K562 treated with DMSO at 1 percent for 48 hours (cell line): ENCODE measurements around the gene AKAP8. TPM values are rescaled to one million over a fixed set of nuclear protein-coding genes. Genes with fewer than 3 reads are reported as not detected.

ENCODE experiments used
- total RNA-seq: library from RNA; unstranded; fragments of 300-600 nt; gene quantifications from 2 replicates; pipeline ENCODE4 v1.2.3, GENCODE V29; 2022; ENCODE audit warnings: low replicate concordance; ENCODE audit errors: extremely low read depth

Gene AKAP8
- total RNA-seq: not detected in 2 replicates

DNA sequence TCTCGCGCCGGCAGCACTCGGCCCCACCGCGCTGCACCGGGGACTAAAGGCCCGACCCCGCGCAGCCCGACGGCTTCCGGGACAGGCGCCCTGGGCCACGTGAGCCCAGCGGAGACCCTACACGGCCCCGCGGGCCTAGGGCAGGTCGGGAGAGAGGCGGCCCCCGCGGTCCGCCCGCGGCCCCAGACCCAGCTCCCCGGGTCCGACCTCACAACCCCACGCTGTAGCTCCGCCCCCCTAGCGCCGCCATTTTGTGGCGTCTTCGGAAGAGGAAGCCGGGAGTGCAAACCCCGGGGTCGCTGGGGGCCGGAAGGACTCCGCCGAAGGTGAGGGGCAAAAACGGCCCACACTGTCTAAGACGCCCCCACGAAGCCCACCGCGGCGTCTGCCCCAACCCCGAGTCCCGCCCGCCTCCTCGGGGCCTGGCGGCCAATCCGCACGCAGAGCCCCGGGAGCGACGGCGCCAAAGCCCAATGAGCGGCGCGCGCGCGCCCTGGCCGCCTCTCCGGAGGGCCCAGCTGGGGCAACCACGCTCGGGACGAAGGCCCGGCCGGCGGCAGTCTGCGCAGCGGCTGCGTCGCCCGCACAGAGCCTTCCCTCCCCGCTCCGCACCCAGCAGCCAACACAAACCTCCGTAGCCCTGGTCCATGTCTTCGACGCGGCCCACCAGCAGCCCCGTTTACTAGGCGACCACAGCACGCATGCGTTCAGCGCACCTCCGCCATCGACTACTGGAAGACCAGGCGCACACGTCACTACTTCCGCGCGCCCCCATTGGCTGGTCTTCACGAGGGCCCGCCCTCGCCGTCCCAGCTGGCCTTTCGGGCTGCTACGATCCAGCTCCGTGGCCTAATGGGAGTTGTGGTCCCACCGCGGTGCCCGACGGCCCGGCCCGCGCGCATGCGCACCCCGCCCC, at the start of gene AKAP8:
Gene AKAP8, minus strand, starts transcription at position 705 of the 916 bp plus-strand sequence. Its CDS starts 56 bp downstream, at position 649.

DNA sequence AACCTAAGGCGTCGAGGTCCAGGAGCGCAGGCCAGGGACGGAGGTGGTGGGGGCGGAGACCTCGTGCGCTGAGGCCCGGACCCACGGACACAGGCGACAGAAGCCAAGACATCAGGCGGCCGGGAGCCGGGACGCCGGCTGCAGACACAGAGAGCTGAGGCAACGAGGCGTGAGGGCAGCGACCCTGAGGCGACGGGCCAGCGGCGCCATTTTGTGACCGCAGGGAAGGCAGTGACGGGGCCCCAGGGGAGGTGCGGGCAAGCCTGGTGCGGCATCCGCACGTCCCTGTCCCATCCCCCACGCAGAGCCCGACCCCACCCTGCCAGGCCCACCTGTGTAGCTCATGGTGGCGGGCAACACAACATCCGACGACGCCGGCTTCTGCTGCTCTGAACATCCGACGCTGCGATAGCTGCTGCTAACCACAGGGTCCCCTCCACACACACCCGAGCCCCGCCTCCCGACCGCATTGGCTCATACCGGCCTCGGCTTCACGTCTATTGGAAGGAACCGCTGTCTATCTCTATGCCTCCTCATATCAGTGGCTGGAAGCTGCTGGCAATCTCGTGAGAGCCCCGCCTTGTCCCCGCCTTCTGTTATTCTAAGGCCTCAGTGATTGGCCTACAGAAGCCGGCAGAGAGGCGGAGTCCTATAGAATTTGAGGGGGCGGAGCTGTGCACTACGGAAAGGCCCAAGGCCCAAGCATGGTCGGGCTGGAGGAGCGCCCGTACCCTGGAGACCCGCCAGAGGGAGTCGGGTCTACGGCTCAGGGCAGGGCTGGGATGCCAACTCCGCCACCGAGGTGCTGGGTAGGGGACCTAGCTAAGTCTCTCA, 39.2 kb upstream of the AKAP8 start, which contains the start of gene AKAP8L:
Gene AKAP8L, minus strand, starts transcription at position 410 of the 834 bp plus-strand sequence. Its CDS starts 65 bp downstream, at position 345.

DNA sequence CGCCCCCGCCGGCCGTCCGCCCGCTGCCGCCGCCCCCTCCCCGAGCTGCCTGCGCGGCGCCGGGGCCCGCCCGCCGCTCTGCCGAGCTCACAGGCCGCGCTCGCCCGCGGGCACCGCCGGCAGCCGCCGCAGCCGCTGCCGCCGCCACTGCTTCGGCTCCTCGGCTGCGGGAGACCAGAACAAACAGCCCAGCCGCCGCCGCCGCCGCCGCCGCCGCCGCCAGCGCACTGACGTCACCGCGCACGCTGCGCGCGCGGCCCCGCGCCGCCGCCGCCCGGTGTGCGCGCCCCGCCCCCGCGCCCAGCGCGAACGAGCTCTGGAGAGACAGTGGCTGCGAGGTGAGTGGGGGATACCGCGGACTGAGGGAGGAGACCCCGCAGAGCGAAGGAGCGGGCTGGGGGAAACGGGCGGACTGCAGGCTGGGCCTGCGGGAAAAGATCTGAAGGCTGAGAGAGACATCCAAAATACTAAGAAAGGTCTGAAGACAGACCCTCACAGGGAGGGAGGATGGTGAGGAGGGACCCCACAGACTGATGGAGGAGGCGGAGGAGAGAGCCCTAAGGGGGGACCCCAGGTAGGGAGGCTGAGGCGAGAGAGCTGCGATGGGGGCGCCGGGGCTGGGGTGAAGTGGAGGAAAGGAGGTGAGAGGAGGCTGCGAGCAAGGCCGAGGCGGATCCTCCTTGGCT, 47.1 kb downstream of the AKAP8 start, which contains the start of gene BRD4:
Gene BRD4, minus strand, starts transcription at position 229 of the 686 bp plus-strand sequence. CDS start 59,440 bp downstream, outside the sequence.

Other genes with a start within 250 kb of the AKAP8 start
- gene NOTCH3, start 178.8 kb downstream of the AKAP8 start, total RNA-seq: not detected in 2 replicates
- not detected in 2 replicates for gene EPHX3, start 147.3 kb downstream of the AKAP8 start, total RNA-seq
- gene BRD4, start 47.2 kb downstream of the AKAP8 start, total RNA-seq: not detected in 2 replicates
- gene AKAP8L, start 39.2 kb upstream of the AKAP8 start, total RNA-seq: not detected in 2 replicates
- not detected in 2 replicates for gene WIZ, start 70.2 kb upstream of the AKAP8 start, total RNA-seq
- gene RASAL3, start 84.8 kb upstream of the AKAP8 start, total RNA-seq: not detected in 2 replicates
- gene PGLYRP2, start 99.7 kb upstream of the AKAP8 start, total RNA-seq: not detected in 2 replicates
- not detected in 2 replicates for gene CYP4F22, start 128.7 kb upstream of the AKAP8 start, total RNA-seq
- not detected in 2 replicates for gene CYP4F8, start 235.4 kb upstream of the AKAP8 start, total RNA-seq